Activated CD4-positive, alpha-beta memory T cell treated with anti-CD3 and anti-CD28 coated beads for 36 hours (primary cell): ENCODE measurements around the gene STK32C. TPM values are rescaled to one million over a fixed set of nuclear protein-coding genes. Genes with fewer than 3 reads are reported as not detected.
"Not testable (repeated sequence)": the region's sequence is repeated elsewhere in the genome, so short reads cannot be mapped to it uniquely, and the experiment has no call there.

Source experiments
- CTCF ChIA-PET: fragments of 350-600 bp; sonication (Branson Sonifier 250); formaldehyde crosslinking; loops from one replicate; lab custom pipeline; 2021; ENCODE audit warnings: antibody characterized with exemption, inconsistent platforms; lab: Charles Lee
- POLR2A ChIA-PET: fragments of 350-600 bp; sonication (Branson Sonifier 250); formaldehyde crosslinking; loops from one replicate; lab custom pipeline; 2021; ENCODE audit warnings: antibody characterized with exemption; lab: Charles Lee
- DNase-seq: peaks from one replicate; pipeline ENCODE4 v3.0.0-alpha.2; 2020
- H3K27ac Mint-ChIP-seq: one replicate; pipeline ENCODE4 v1.8.0; 2021; ENCODE audit warnings: mixed read lengths
- H3K27me3 Mint-ChIP-seq: one replicate; pipeline ENCODE4 v1.8.0; 2021; ENCODE audit warnings: mixed read lengths
- H3K36me3 Mint-ChIP-seq: one replicate; pipeline ENCODE4 v1.8.0; 2021; ENCODE audit warnings: mixed read lengths
- H3K4me1 Mint-ChIP-seq: one replicate; pipeline ENCODE4 v1.8.0; 2021; ENCODE audit warnings: low read depth, mixed read lengths
- H3K4me3 Mint-ChIP-seq: one replicate; pipeline ENCODE4 v1.8.0; 2021; ENCODE audit warnings: mild to moderate bottlenecking, mixed read lengths
- H3K9me3 Mint-ChIP-seq: one replicate; pipeline ENCODE4 v1.8.0; 2021; ENCODE audit warnings: mixed read lengths
- intact Hi-C: fragments of 100-400 bp; cut with micrococcal nuclease; formaldehyde crosslinking; loops from one replicate; pipeline ENCODE4 v1.15.1; 2023
- total RNA-seq, 2 experiments: library from RNA; stranded (reverse); gene quantifications; one replicate each; pipeline ENCODE4 v1.2.3, GENCODE V29; 2021

STK32C gene
- total RNA-seq, 2 experiments from 2014 or later = 14.8 to 16.1 TPM

GRCh38 chr10:132224343-132225072 is 83.2 kb downstream of the STK32C start:
- H3K4me1 Mint-ChIP-seq = peaks cover 2% of the 10 kb centered on the region
- H3K27ac Mint-ChIP-seq = no peak overlapping the region
- POLR2A ChIA-PET = no interaction called here
- no peaks in the 10 kb centered on the region for H3K27me3 Mint-ChIP-seq
- H3K4me3 Mint-ChIP-seq = no peak overlapping the region
- CTCF ChIA-PET = interaction anchor here (1.3 kb wide), 1 partner anchor 129 kb away, joined by 4 read pairs; no protein-coding TSS in a partner anchor
- H3K36me3 Mint-ChIP-seq = no peaks in the 10 kb centered on the region
- no peaks in the 10 kb centered on the region for H3K9me3 Mint-ChIP-seq
- intact Hi-C loops = no loop called here
- no peak for DNase-seq

GRCh38 chr10:132223611-132224342 is 84.0 kb downstream of the STK32C start:
- intact Hi-C loops = loop anchor here (1.0 kb wide), 2 partner anchors 129 to 230 kb away; no protein-coding TSS in a partner anchor
- CTCF ChIA-PET = interaction anchor here (1.3 kb wide), 1 partner anchor 129 kb away, joined by 4 read pairs; no protein-coding TSS in a partner anchor
- Mint-ChIP-seq H3K4me3 (no peak overlapping the region), H3K27ac (no peak overlapping the region), H3K9me3 (peaks cover under 1% of the 10 kb centered on the region), H3K36me3 (peaks cover under 1% of the 10 kb centered on the region), H3K4me1 (no peaks in the 10 kb centered on the region), H3K27me3 (no peaks in the 10 kb centered on the region)
- DNase-seq = no peak
- POLR2A ChIA-PET = no interaction called here

GRCh38 chr10:132223156-132223590 is 84.6 kb downstream of the STK32C start:
- Mint-ChIP-seq H3K27ac (no peak overlapping the region), H3K4me3 (no peak overlapping the region), H3K27me3 (no peaks in the 10 kb centered on the region), H3K36me3 (peaks cover 4% of the 10 kb centered on the region), H3K4me1 (no peaks in the 10 kb centered on the region), H3K9me3 (peaks cover 3% of the 10 kb centered on the region)
- POLR2A ChIA-PET = no interaction called here
- intact Hi-C loops = loop anchor here (1.0 kb wide), 2 partner anchors 129 to 230 kb away; no protein-coding TSS in a partner anchor
- peak; percentile 83 for DNase-seq
- CTCF ChIA-PET = interaction anchor here (1.0 to 1.3 kb wide), 2 partner anchors 130 kb away, joined by 3 to 4 read pairs; no protein-coding TSS in a partner anchor

GRCh38 chr10:132222726-132223125 is 85.0 kb downstream of the STK32C start:
- no peaks in the 10 kb centered on the region for H3K4me1 Mint-ChIP-seq
- peaks cover 4% of the 10 kb centered on the region for H3K36me3 Mint-ChIP-seq
- no peak overlapping the region for H3K4me3 Mint-ChIP-seq
- no peak for DNase-seq
- no peaks in the 10 kb centered on the region for H3K27me3 Mint-ChIP-seq
- peaks cover 4% of the 10 kb centered on the region for H3K9me3 Mint-ChIP-seq
- H3K27ac Mint-ChIP-seq = no peak overlapping the region
- intact Hi-C loops = loop anchor here (1.0 kb wide), 2 partner anchors 130 to 231 kb away; no protein-coding TSS in a partner anchor
- ChIA-PET CTCF (interaction anchor here (0.9 to 1.0 kb wide), 2 partner anchors 131 to 132 kb away, joined by 3 to 4 read pairs; no protein-coding TSS in a partner anchor), POLR2A (no interaction called here)

- intact Hi-C loops, H3K27ac Mint-ChIP-seq, H3K27me3 Mint-ChIP-seq, POLR2A ChIA-PET, H3K4me3 Mint-ChIP-seq, H3K36me3 Mint-ChIP-seq, CTCF ChIA-PET, DNase-seq, H3K4me1 Mint-ChIP-seq: not testable (repeated sequence)
- peaks cover 21% of the 10 kb centered on the region for H3K9me3 Mint-ChIP-seq
Observed at GRCh38 chr10:132220996-132221395, 86.8 kb downstream of the STK32C start.

GRCh38 chr10:132220061-132220460 is 87.7 kb downstream of the STK32C start:
- Mint-ChIP-seq H3K9me3 (peaks cover 30% of the 10 kb centered on the region), H3K4me1 (no peaks in the 10 kb centered on the region), H3K4me3 (no peak overlapping the region), H3K36me3 (peaks cover 15% of the 10 kb centered on the region), H3K27ac (no peak overlapping the region), H3K27me3 (no peaks in the 10 kb centered on the region)
- intact Hi-C loops = no loop called here
- no peak for DNase-seq
- ChIA-PET POLR2A (no interaction called here), CTCF (interaction anchor here (1.3 kb wide), 1 partner anchor 134 kb away, joined by 4 read pairs; no protein-coding TSS in a partner anchor)

- CTCF ChIA-PET = interaction anchor here (1.0 to 1.3 kb wide), 3 partner anchors 129 to 141 kb away, joined by 3 to 4 read pairs (median 4); no protein-coding TSS in a partner anchor
Observed at GRCh38 chr10:132219486-132219885, 88.3 kb downstream of the STK32C start.

GRCh38 chr10:132216441-132216840 is 91.3 kb downstream of the STK32C start:
- CTCF ChIA-PET = interaction anchor here (0.7 kb wide), 1 partner anchor 107 kb away, joined by 3 read pairs; no protein-coding TSS in a partner anchor
- H3K36me3 Mint-ChIP-seq = peaks cover 38% of the 10 kb centered on the region
- H3K27ac Mint-ChIP-seq, H3K4me1 Mint-ChIP-seq, H3K27me3 Mint-ChIP-seq, intact Hi-C loops, POLR2A ChIA-PET, DNase-seq, H3K4me3 Mint-ChIP-seq: not testable (repeated sequence)
- H3K9me3 Mint-ChIP-seq = peaks cover 42% of the 10 kb centered on the region

More at GRCh38 chr10:132219486-132219885, 88.3 kb downstream of the STK32C start:
- no peak for DNase-seq
- Mint-ChIP-seq H3K27ac (no peak overlapping the region), H3K4me3 (no peak overlapping the region), H3K4me1 (no peaks in the 10 kb centered on the region), H3K27me3 (no peaks in the 10 kb centered on the region), H3K9me3 (peaks cover 32% of the 10 kb centered on the region), H3K36me3 (peaks cover 18% of the 10 kb centered on the region)
- POLR2A ChIA-PET = no interaction called here
- intact Hi-C loops = no loop called here

GRCh38 chr10:132213917-132214316 is 93.8 kb downstream of the STK32C start:
- Mint-ChIP-seq H3K9me3 (peaks cover 42% of the 10 kb centered on the region), H3K4me1 (no peaks in the 10 kb centered on the region), H3K27me3 (no peaks in the 10 kb centered on the region), H3K36me3 (peaks cover 38% of the 10 kb centered on the region), H3K27ac (no peak overlapping the region), H3K4me3 (no peak overlapping the region)
- no peak for DNase-seq
- POLR2A ChIA-PET = no interaction called here
- intact Hi-C loops = no loop called here
- CTCF ChIA-PET = no interaction called here

GRCh38 chr10:132212816-132213215 is 94.9 kb downstream of the STK32C start:
- DNase-seq = no peak
- no peak overlapping the region for H3K27ac Mint-ChIP-seq
- peaks cover 39% of the 10 kb centered on the region for H3K9me3 Mint-ChIP-seq
- intact Hi-C loops = no loop called here
- H3K36me3 Mint-ChIP-seq = peaks cover 34% of the 10 kb centered on the region
- CTCF ChIA-PET = interaction anchor here (1.0 kb wide), 1 partner anchor 72 kb away, joined by 3 read pairs; no protein-coding TSS in a partner anchor
- no peaks in the 10 kb centered on the region for H3K27me3 Mint-ChIP-seq
- no peaks in the 10 kb centered on the region for H3K4me1 Mint-ChIP-seq
- no peak overlapping the region for H3K4me3 Mint-ChIP-seq
- POLR2A ChIA-PET = no interaction called here

- CTCF ChIA-PET = no interaction called here
- Mint-ChIP-seq H3K36me3 (peaks cover 28% of the 10 kb centered on the region), H3K27ac (no peak overlapping the region), H3K4me1 (no peaks in the 10 kb centered on the region), H3K4me3 (no peak overlapping the region), H3K27me3 (no peaks in the 10 kb centered on the region), H3K9me3 (peaks cover 24% of the 10 kb centered on the region)
- POLR2A ChIA-PET = no interaction called here
- intact Hi-C loops = no loop called here
- no peak for DNase-seq
Observed at GRCh38 chr10:132211246-132211645, 96.5 kb downstream of the STK32C start.

- intact Hi-C loops = no loop called here
- ChIA-PET POLR2A (no interaction called here), CTCF (no interaction called here)
- no peak for DNase-seq
- Mint-ChIP-seq H3K9me3 (peaks cover 19% of the 10 kb centered on the region), H3K4me3 (no peak overlapping the region), H3K36me3 (peaks cover 27% of the 10 kb centered on the region), H3K27me3 (no peaks in the 10 kb centered on the region), H3K4me1 (no peaks in the 10 kb centered on the region), H3K27ac (no peak overlapping the region)
Observed at GRCh38 chr10:132210766-132211165, 97.0 kb downstream of the STK32C start.
